Left lung (tissue), 14 donors: ENCODE measurements around the gene BOK. TPM values are rescaled to one million over a fixed set of nuclear protein-coding genes. Genes with fewer than 3 reads are reported as not detected.

Experiments used
- ATAC-seq: fragments of 200-7000 bp; cut with Tn5 transposase; one replicate; pipeline ENCODE4 v1.9.1; 2020; ENCODE audit warnings: moderate library complexity
- DNase-seq, 4 donors: peaks; one replicate each; pipeline ENCODE4 v3.0.0-alpha.2; 2013 to 2020
- H3K27ac ChIP-seq, 2 donors: fragments of 200-600 bp; sonication (generic) in 1 of 2; one replicate each; pipeline versions ENCODE4 v1.5.0 to v1.8.0; 2020 to 2021
- H3K27me3 ChIP-seq, 2 donors: fragments of 200-600 bp; sonication (generic) in 1 of 2; one replicate each; pipeline versions ENCODE4 v1.5.0 to v1.8.0; 2020 to 2021
- H3K36me3 ChIP-seq, 2 donors: fragments of 200-600 bp; sonication (generic) in 1 of 2; one replicate each; pipeline versions ENCODE4 v1.5.0 to v1.8.0; 2020 to 2021
- H3K4me1 ChIP-seq, 2 donors: fragments of 200-600 bp; one replicate each; pipeline ENCODE4 v1.8.0; 2021
- H3K4me3 ChIP-seq, 2 donors: fragments of 200-600 bp; sonication (generic) in 1 of 2; one replicate each; pipeline versions ENCODE4 v1.5.0 to v1.8.0; 2020 to 2021; ENCODE audit warnings: mild to moderate bottlenecking in 1 of 2
- H3K9me3 ChIP-seq, 2 donors: fragments of 200-600 bp; sonication (generic) in 1 of 2; one replicate each; pipeline versions ENCODE4 v1.5.0 to v1.8.0; 2020 to 2021
- CTCF ChIP-seq, 2 donors: fragments of 200-600 bp; sonication (generic) in 1 of 2; IDR thresholded peaks; one replicate each; pipeline versions ENCODE4 v1.5.0 to v1.8.0; 2021; ENCODE audit warnings: antibody characterized with exemption in 2 of 2
- intact Hi-C, 2 donors: fragments of 100-400 bp; cut with DNase I; formaldehyde crosslinking; loops; one replicate each; pipeline versions ENCODE4 v1.11.2 to v1.14.2; 2022
- long read RNA-seq, 12 donors: library from polyadenylated mRNA in 2 of 12; unstranded in 2 of 12; transcript quantifications; one replicate each; pipeline ENCODE4 v2.0.0 and lab custom pipeline, GENCODE V29; 2019 to 2026
- polyA plus RNA-seq, 6 donors: library from polyadenylated mRNA; unstranded; fragments of 120-200 nt; gene quantifications; one replicate each; pipeline ENCODE4 v1.2.1, GENCODE V29; 2013; ENCODE audit not compliant: insufficient read length in 6 of 6
- total RNA-seq, 2 donors: library from RNA; stranded (reverse); fragmentation: NEBNext Ultra II Directional; extraction: Animal tissue kit (Norgen Biotek cat#: 25700); gene quantifications; one replicate each; pipeline ENCODE4 v1.2.1, GENCODE V29; 2021
- donor health status: DM: no; HTN: yes; CAD: no.
- donor health status: DM: no; HTN: no; CAD: no.

Gene BOK, protein sequence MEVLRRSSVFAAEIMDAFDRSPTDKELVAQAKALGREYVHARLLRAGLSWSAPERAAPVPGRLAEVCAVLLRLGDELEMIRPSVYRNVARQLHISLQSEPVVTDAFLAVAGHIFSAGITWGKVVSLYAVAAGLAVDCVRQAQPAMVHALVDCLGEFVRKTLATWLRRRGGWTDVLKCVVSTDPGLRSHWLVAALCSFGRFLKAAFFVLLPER
- 10 to 100 TPM; 34.9 to 66.5 TPM for total RNA-seq
- polyA plus RNA-seq: 10 to 100 TPM; 17.8 to 29.4 (median 23.8) TPM
- long read RNA-seq, donor 1, transcript BOK-201 (5 exons, 2,657 nt): major isoform, 13 of 33 reads
- long read RNA-seq, donor 1, partial matches to known transcripts: 20 of 33 reads
- long read RNA-seq, donor 1, other reads (novel, unspliced or antisense): 0 of 33 reads
- long read RNA-seq, donor 2, transcript BOK-201 (5 exons, 2,657 nt): major isoform, 10 of 10 reads
- long read RNA-seq, donor 2, partial matches to known transcripts: 0 of 10 reads
- long read RNA-seq, donor 2, other reads (novel, unspliced or antisense): 0 of 10 reads
- long read RNA-seq, donor 3, transcript BOK-201 (5 exons, 2,657 nt): major isoform, 11 of 11 reads
- long read RNA-seq, donor 3, partial matches to known transcripts: 0 of 11 reads
- long read RNA-seq, donor 3, other reads (novel, unspliced or antisense): 0 of 11 reads
- long read RNA-seq, donor 4, partial matches to known transcripts: 5 of 30 reads
- long read RNA-seq, donor 4, other reads (novel, unspliced or antisense): 21 of 30 reads
- long read RNA-seq, donor 5, transcript BOK-201 (5 exons, 2,657 nt): major isoform, 13 of 90 reads
- long read RNA-seq, donor 5, partial matches to known transcripts: 26 of 90 reads
- long read RNA-seq, donor 5, other reads (novel, unspliced or antisense): 51 of 90 reads
- long read RNA-seq, donor 6, transcript BOK-201 (5 exons, 2,657 nt): major isoform, 6 of 55 reads
- long read RNA-seq, donor 6, partial matches to known transcripts: 39 of 55 reads
- long read RNA-seq, donor 6, other reads (novel, unspliced or antisense): 10 of 55 reads
- long read RNA-seq, donor 7, transcript BOK-201 (5 exons, 2,657 nt): major isoform, 5 of 5 reads
- long read RNA-seq, donor 7, partial matches to known transcripts: 0 of 5 reads
- long read RNA-seq, donor 7, other reads (novel, unspliced or antisense): 0 of 5 reads
- long read RNA-seq, donor 8, transcript BOK-201 (5 exons, 2,657 nt): major isoform, 6 of 6 reads
- long read RNA-seq, donor 8, partial matches to known transcripts: 0 of 6 reads
- long read RNA-seq, donor 8, other reads (novel, unspliced or antisense): 0 of 6 reads
- long read RNA-seq, donor 9: 0 reads
- long read RNA-seq, donor 10, transcript BOK-201 (5 exons, 2,657 nt): major isoform, 20 of 46 reads
- long read RNA-seq, donor 10, partial matches to known transcripts: 12 of 46 reads
- long read RNA-seq, donor 10, other reads (novel, unspliced or antisense): 14 of 46 reads
- long read RNA-seq, donor 11, transcript BOK-201 (5 exons, 2,657 nt): major isoform, 17 of 45 reads
- long read RNA-seq, donor 11, partial matches to known transcripts: 28 of 45 reads
- long read RNA-seq, donor 11, other reads (novel, unspliced or antisense): 0 of 45 reads
- long read RNA-seq, donor 12, transcript BOK-201 (5 exons, 2,657 nt): major isoform, 6 of 6 reads
- long read RNA-seq, donor 12, partial matches to known transcripts: 0 of 6 reads
- long read RNA-seq, donor 12, other reads (novel, unspliced or antisense): 0 of 6 reads

DNA sequence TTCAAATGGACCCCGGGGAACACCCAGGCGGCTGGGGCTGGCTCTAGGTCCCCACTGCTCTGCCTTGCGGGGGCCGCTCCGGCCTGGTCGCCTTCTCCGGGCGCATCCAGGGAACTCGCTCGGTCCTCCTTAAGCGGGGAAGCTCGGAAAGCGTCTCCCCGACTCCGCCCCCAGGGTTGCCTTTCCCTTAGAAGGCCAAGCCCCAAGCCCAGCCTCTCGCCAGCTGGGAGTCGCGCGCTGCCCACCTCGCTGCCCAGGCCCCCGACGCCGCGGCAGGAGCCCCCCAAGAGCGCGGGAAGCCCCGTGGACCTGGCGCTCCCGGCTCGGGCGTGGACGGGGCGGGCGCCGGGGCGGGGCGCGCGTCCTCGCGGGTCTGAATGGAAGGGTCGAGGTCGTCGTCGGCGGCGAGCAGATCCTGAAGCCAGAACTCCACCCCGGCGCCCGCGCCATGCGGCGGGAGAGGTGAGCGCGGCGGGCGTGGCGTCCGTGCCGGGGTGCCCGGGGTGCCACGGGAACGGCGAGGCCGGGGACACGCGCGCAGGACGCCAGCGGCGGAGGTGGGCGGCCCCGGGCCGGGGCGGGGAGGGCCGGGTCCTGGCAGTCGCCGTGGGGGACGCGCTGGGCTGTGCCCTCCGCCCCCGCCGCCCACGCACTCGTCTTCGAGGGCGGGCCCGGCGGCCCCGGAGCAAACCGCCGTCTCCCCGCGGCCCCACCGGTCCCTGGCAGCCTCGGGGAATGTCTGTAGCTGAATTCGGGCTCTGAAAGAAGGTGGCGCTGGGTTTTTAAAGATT is at the start of gene BOK:
TSS of gene BOK (plus strand) at position 214 of the 791 bp plus-strand sequence. CDS start 739 bp downstream, outside the sequence.
- ATAC-seq (peak; percentile 65), DNase-seq (peak in 3 of 4 donors; percentile 69 to 91 (median 79))
- Histone ChIP-seq H3K9me3 (peaks cover 0 to 4% of the 10 kb centered on the region in 2 donors), H3K36me3 (peaks cover 0 to 10% of the 10 kb centered on the region in 2 donors), H3K27ac (peak within 1 kb of the TSS; percentile 65 to 78), H3K4me1 (peaks cover 11 to 42% of the 10 kb centered on the region in 2 donors), H3K4me3 (peak within 1 kb of the TSS; percentile 66 to 73), H3K27me3 (peaks cover 0 to 56% of the 10 kb centered on the region in 2 donors)
- no peak for TF ChIP-seq CTCF (IDR thresholded peaks at IDR 0.05)
- intact Hi-C loops: no loop called here

- DNase-seq (no peak), ATAC-seq (peak; percentile 3)
- Histone ChIP-seq H3K27me3 (peaks cover 0 to 8% of the 10 kb centered on the region in 2 donors), H3K4me3 (peak overlapping the region; percentile 64 to 86), H3K4me1 (peaks cover 16 to 30% of the 10 kb centered on the region in 2 donors), H3K36me3 (no peaks in the 10 kb centered on the region), H3K27ac (peak overlapping the region; percentile 66 to 81), H3K9me3 (no peaks in the 10 kb centered on the region)
- intact Hi-C loops: no loop called here
- no peak for TF ChIP-seq CTCF (IDR thresholded peaks at IDR 0.05)
These were observed 49.3 kb upstream of the BOK start for GRCh38 chr2:241509155-241509784.

GRCh38 chr2:241511091-241511741 is 47.3 kb upstream of the BOK start:
- intact Hi-C loops: no loop called here
- Histone ChIP-seq H3K4me3 (no peak overlapping the region), H3K27ac (no peak overlapping the region), H3K36me3 (no peaks in the 10 kb centered on the region), H3K4me1 (peaks cover 13 to 26% of the 10 kb centered on the region in 2 donors), H3K9me3 (no peaks in the 10 kb centered on the region), H3K27me3 (peaks cover 0 to 8% of the 10 kb centered on the region in 2 donors)
- no peak for ATAC-seq
- no peak for TF ChIP-seq CTCF (IDR thresholded peaks at IDR 0.05)
- DNase-seq: no peak
